Measurements from ENCODE around the gene SOX14.

The SOX14 gene

DNA sequence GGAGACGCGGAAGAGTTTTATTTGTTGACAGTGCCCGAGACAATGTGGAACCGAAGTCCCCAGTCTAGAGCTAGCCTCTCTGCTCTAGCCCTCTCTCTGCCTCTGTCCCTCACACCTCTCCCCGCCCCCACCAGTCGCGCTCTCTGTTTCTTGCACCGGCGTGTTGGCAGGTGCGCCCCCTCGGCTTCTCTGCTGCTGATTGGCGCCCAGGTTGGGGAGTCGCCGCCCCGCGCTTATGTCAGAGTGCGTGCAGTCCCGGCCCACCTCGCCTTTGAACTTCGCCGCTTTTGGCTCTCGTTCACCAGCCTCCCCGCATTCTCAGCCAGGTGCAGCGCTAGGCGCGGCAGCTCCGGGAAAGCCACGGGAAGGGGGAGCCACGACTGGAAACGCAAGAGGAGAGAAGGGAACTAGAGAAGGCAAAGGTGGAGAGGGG is at the start of gene SOX14:
Gene SOX14 (plus strand): TSS at position 315 of the 433 bp plus-strand sequence. CDS start 470 bp downstream, outside the sequence.
- Mint-ChIP-seq H3K4me1 (ENCODE audit: low read depth) (peaks cover 7% of the 10 kb centered on the region), H3K36me3 (no peaks in the 10 kb centered on the region), H3K27me3 (peaks cover 45% of the 10 kb centered on the region), H3K9me3 (ENCODE audit: low read depth) (no peaks in the 10 kb centered on the region), H3K4me3 (peak within 1 kb of the TSS; percentile 5), H3K27ac (no peak within 1 kb of the TSS)

DNA sequence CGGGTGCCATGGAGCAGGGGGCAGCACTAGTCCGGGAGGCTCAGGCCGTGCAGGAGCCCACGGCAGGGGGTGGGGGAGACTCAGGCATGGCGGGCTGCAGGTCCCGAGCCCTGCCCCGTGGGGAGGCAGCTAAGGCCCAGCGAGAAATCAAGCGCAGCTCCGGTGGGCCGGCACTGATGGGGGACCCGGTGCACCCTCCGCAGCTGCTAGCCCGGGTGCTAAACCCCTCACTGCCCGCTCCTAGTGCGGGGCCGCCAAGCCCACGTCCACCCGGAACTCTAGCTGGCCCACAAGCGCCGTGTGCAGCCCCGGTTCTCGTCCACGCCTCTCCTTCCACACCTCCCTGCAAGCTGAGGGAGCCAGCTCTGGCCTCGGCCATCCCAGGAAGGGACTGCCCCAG is 49.6 kb upstream of the SOX14 start:
- H3K4me3 Mint-ChIP-seq: no peak overlapping the region
- no peaks in the 10 kb centered on the region for H3K4me1 Mint-ChIP-seq (ENCODE audit: low read depth)
- H3K27me3 Mint-ChIP-seq: no peaks in the 10 kb centered on the region
- peaks cover 11% of the 10 kb centered on the region for H3K9me3 Mint-ChIP-seq (ENCODE audit: low read depth)
- no peaks in the 10 kb centered on the region for H3K36me3 Mint-ChIP-seq
- no peak overlapping the region for H3K27ac Mint-ChIP-seq

DNA sequence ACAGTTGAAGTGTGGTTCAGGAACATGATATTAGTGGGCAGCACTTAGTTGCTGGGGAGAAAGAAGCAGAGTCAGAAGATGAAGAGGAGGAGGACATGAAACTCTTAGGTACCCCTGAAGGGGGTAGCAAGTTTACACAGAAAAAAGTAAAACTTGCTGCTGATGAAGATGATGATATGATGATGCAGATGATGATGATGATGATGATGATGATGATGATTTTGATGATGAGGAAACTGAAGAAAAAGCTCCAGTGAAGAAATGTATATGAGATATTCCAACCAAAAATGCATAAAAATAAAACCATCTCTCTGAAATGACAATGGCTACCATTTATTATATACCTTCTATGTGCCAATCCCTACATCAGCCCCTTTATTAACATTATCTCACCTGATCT is 39.9 kb upstream of the SOX14 start:
- Mint-ChIP-seq H3K9me3 (ENCODE audit: low read depth) (peaks cover 12% of the 10 kb centered on the region), H3K27me3 (no peaks in the 10 kb centered on the region), H3K36me3 (no peaks in the 10 kb centered on the region), H3K4me3 (no peak overlapping the region), H3K4me1 (ENCODE audit: low read depth) (no peaks in the 10 kb centered on the region), H3K27ac (no peak overlapping the region)

DNA sequence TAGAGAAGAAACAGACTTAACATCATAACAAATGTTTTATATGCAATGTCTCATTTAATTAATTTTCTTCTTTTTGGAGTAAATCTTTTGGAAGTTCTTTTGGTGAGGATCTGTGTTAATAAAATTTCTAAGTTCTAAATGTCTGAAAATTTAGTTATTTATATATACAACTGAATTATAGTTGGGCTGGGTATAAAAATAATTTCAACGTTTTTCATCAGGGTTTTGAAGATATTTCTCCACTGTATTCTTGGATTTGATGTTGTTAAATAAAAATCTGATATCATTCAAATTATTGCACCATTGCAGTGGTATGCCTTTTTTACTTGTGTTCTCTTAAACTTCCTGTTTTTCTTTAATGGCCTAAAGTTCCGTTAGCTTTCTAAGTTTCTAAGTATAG is 26.9 kb upstream of the SOX14 start:
- Mint-ChIP-seq H3K36me3 (no peaks in the 10 kb centered on the region), H3K9me3 (ENCODE audit: low read depth) (peaks cover 12% of the 10 kb centered on the region), H3K27me3 (peaks cover 2% of the 10 kb centered on the region), H3K4me1 (ENCODE audit: low read depth) (no peaks in the 10 kb centered on the region), H3K4me3 (no peak overlapping the region), H3K27ac (no peak overlapping the region)

DNA sequence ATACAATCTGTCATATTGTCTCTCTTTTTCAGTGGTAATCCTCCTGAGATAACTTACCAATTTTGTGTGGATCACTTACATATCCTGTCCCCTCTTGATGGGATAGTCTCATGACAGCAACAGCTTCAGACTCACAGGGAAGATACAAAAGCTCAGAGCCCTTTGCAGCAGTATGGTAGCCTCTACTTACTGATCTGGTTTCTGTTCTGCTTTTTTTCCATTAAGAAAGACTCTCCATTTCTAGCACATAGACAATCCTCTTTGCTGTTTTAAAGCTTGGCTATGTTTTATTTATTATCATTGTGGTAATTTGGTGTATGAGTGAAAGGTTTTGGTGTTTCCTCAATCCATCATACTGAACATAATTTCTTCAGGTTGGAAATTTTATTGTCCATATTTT is 25.4 kb upstream of the SOX14 start:
- peaks cover 2% of the 10 kb centered on the region for H3K27me3 Mint-ChIP-seq
- H3K9me3 Mint-ChIP-seq (ENCODE audit: low read depth): peaks cover 12% of the 10 kb centered on the region
- no peaks in the 10 kb centered on the region for H3K36me3 Mint-ChIP-seq
- H3K4me1 Mint-ChIP-seq (ENCODE audit: low read depth): no peaks in the 10 kb centered on the region
- no peak overlapping the region for H3K4me3 Mint-ChIP-seq
- H3K27ac Mint-ChIP-seq: no peak overlapping the region

DNA sequence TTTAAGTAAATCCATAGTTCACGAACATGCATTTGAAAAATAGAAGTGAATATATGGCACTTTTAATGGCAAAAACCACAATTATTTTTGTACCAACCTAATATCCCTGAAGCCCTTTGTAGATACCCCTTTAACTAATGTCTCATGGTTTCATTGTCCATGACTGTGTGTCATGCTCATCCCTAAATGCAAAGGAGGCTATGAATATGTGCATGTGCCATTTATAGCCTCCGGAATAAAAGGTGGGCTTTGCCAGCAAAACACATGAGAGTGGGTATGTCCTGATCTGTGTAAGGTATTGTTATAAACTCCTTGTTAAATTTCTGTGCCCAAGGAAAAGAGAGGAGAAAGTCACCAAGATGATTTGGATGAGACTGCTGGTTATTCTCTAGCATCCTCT is 20.5 kb upstream of the SOX14 start:
- H3K27me3 Mint-ChIP-seq: peaks cover 9% of the 10 kb centered on the region
- H3K27ac Mint-ChIP-seq: no peak overlapping the region
- no peaks in the 10 kb centered on the region for H3K36me3 Mint-ChIP-seq
- H3K4me3 Mint-ChIP-seq: no peak overlapping the region
- no peaks in the 10 kb centered on the region for H3K4me1 Mint-ChIP-seq (ENCODE audit: low read depth)
- H3K9me3 Mint-ChIP-seq (ENCODE audit: low read depth): peaks cover 6% of the 10 kb centered on the region

DNA sequence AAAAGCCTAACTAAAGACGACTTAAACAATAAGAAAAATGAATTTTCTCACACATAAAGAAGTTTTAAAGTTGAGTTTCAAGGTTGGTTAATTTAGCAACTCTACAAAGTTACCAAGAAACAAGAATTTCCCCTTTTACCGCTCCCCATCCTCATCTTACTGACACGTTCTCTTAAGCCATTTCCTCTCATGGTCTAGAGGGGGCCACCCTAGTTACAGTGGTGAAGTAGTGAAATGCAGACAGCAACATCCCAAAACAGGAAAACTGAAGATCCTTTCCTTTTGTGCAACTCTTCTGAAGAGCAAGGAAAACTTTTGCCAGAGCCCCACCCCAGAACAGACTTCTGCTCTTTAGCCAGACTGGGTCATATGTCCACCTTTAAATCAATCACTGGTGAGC is 17.3 kb upstream of the SOX14 start:
- Mint-ChIP-seq H3K36me3 (no peaks in the 10 kb centered on the region), H3K9me3 (ENCODE audit: low read depth) (peaks cover 6% of the 10 kb centered on the region)

DNA sequence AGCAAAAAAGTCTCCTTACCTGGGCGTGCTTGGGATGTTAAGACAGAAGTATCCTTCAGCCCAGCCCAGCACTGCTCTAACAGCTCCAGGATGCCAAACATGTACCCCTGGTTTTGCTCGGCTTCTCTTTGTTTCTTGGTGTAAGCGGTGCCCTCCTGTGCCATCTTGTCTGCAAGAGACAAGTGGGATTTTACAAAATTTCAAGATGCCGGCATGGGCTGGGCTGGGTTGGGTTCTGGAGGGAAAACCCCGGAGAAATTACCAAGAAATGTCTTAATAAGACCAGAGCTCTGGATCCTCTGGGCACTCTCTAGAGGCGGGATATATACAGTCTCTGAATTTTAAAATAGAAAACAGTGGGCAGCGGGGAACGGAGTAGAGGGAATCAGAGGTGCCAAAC is 4.6 kb upstream of the SOX14 start:
- H3K27me3 Mint-ChIP-seq: peaks cover 35% of the 10 kb centered on the region
- no peak overlapping the region for H3K27ac Mint-ChIP-seq
- peaks cover 5% of the 10 kb centered on the region for H3K4me1 Mint-ChIP-seq (ENCODE audit: low read depth)
- no peak overlapping the region for H3K4me3 Mint-ChIP-seq
- no peaks in the 10 kb centered on the region for H3K36me3 Mint-ChIP-seq
- no peaks in the 10 kb centered on the region for H3K9me3 Mint-ChIP-seq (ENCODE audit: low read depth)

More for the DNA sequence above, 17.3 kb upstream of the SOX14 start:
- peaks cover 9% of the 10 kb centered on the region for H3K27me3 Mint-ChIP-seq
- no peak overlapping the region for H3K4me3 Mint-ChIP-seq
- H3K27ac Mint-ChIP-seq: no peak overlapping the region
- H3K4me1 Mint-ChIP-seq (ENCODE audit: low read depth): no peaks in the 10 kb centered on the region

DNA sequence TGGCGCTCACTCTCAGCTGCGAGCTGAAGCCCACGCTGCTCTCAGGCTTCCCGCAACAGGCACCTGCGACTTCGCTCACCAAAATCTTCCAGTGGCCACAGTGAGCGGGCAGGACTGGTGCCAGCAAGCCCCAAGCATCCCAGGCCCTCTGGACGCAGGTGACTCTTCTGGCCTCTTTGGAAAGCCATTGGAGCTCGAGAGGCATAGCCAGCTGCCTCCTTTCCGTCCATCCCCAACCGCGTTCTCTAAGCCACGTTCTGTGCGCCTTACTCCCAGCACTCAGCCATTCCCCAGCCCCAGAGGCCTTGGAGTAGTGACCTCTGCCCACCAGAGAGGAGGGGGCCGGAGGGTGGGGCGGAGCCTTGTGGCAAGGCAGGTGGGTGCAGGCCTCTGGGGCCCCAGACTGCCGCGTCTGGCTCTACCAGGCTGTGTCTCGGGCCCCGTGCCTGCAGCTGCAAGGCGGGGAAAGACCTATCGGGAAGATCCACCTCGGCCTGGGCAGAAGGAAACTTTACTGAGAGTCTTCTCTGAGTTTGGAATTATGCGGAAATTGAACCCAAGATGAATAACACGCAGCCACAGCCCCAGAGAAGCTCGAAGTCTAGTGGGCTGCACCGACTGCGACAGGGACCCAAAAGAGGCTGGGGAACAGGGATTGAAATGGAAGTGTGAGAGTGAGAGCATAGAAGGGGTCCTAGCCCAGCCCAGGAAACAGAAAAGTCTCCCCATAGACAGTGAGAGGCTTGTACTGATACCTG is 3.6 kb upstream of the SOX14 start:
- Mint-ChIP-seq H3K4me1 (ENCODE audit: low read depth) (peaks cover 5% of the 10 kb centered on the region), H3K27me3 (peaks cover 35% of the 10 kb centered on the region), H3K9me3 (ENCODE audit: low read depth) (no peaks in the 10 kb centered on the region), H3K27ac (no peak overlapping the region), H3K36me3 (no peaks in the 10 kb centered on the region), H3K4me3 (no peak overlapping the region)

DNA sequence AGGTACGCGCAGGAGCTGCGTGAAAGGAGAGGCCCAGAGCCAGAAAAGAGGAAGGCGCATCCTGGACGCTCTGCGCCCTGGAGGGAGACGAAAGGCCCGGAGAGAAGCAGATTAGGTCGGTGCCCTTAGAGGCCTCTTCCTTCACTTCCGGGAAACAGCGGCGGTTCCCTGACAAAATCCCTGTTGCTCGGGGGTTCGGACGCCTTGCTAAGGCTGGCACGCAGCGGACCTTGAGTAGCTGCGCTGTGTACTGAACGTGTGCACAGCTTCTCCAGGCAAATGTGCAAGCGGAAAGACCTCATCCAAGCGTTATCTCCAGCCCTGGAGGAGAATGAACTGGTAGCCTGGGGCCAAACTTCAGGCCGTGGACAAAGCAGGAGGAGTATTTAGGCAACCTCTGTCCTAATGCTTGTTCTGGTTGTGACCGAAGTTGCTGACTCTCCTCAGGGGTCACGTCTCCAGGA is 3.0 kb upstream of the SOX14 start:
- H3K4me3 Mint-ChIP-seq: no peak overlapping the region
- H3K36me3 Mint-ChIP-seq: no peaks in the 10 kb centered on the region
- no peaks in the 10 kb centered on the region for H3K9me3 Mint-ChIP-seq (ENCODE audit: low read depth)
- no peak overlapping the region for H3K27ac Mint-ChIP-seq
- H3K27me3 Mint-ChIP-seq: peaks cover 41% of the 10 kb centered on the region
- peaks cover 5% of the 10 kb centered on the region for H3K4me1 Mint-ChIP-seq (ENCODE audit: low read depth)

DNA sequence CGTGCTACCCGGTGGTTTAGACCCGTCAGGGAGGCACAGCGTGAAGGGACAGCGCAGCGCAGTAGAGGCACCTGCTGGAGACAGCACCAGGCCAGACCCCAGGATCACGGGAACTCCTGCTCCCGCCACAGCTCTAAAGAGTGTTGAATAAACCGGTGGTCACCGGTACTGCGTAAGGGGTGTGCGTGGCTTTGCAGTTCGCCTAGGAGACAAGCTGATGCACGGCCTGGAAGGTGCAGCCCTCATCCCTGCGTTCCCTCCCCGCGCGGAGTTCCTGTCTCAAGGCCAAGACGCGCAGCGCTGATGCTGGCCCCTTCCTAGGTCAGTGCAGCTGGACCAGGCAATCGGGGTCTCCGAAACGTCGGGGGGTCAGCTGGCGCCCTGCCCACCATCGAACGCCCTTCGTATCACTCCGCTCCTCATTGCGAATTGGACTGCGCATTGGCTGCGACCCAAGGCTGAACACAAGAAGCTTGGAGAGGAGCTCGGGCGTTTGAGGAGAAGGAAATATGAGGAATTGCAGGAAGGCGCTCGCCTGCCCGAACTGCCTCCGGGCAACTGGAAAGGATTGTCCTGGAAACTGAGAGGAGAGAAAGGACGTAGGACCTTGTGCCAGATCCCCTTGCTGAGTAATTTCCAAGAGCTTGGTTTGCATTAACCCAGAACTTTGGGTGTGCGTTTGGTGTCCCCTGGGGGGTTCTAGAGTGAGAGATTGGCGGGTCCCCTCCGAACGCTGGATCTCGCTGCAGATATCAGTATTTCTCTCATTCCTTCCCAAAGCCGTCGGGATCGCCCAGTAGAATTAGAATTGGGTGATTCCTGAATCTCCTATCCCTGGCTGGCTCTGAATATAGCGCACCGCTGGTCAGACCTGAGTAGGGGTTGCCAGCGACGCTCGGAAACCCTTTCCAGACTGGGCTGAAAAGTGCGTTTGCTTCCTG is 2.3 kb upstream of the SOX14 start:
- Mint-ChIP-seq H3K4me1 (ENCODE audit: low read depth) (peaks cover 5% of the 10 kb centered on the region), H3K4me3 (no peak overlapping the region), H3K27ac (no peak overlapping the region), H3K27me3 (peaks cover 46% of the 10 kb centered on the region), H3K9me3 (ENCODE audit: low read depth) (no peaks in the 10 kb centered on the region), H3K36me3 (no peaks in the 10 kb centered on the region)

DNA sequence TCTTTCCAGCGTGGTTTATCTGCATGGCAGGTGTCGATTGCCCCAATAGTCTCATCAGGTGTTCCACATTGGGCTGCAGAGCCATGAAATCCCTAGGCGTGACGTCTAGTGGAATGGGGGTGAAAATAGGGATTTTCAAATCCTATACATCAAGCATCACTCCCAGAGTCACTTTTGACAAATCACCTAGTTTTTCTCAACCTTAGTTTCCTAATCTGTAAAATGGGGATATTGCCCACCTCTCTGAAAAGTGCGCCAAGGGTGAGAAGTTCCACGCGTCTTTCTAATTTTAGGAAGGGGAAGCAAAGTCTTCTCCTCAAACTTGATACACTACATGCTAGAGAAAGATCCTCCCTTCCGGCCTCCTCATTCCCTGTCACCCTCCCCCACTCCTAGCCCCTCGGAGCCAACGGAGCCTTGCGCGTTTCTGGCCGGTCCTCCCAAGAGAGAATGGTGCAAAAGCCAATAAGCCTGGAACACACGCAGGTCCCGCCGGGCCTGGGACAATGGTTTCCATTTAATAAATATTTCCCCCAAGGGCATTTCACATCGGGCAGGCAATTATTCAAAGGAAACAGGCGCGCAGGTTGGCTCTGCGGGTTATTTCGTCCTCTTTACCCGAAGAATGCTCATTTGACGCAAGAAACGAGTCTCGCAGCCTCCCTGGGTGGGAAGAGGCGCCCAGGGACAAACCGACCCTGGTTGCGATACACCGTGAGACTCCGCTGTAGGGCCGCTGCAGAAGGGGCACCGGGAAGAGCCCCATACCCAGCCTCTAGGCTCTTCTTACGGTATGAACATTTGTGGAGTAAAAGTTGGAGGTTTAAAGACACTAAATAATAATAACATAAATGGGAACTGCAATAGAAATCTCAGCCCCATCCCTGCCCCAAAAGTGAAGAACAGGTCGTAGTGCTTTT is 1.2 kb upstream of the SOX14 start:
- H3K4me3 Mint-ChIP-seq: no peak overlapping the region
- H3K4me1 Mint-ChIP-seq (ENCODE audit: low read depth): peaks cover 6% of the 10 kb centered on the region
- no peaks in the 10 kb centered on the region for H3K9me3 Mint-ChIP-seq (ENCODE audit: low read depth)
- peaks cover 45% of the 10 kb centered on the region for H3K27me3 Mint-ChIP-seq
- H3K36me3 Mint-ChIP-seq: no peaks in the 10 kb centered on the region
- H3K27ac Mint-ChIP-seq: no peak overlapping the region

DNA sequence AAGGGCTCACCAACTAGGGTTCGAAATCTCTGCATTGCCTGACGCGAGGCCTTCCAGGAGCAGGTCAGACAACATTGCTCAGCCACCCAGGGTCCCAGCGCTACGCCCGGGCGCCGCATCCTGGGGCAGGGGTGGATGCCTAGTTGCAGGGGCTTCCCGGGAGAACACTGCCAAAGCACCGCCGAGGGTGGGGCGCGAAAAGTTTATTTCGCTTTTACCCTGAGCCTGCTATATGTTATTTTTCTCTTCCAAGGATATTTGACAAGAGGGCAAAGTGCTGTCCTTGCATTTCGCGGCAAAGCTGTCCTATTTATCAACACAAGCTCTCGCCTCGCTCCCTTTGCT is 549 bp upstream of the SOX14 start:
- Mint-ChIP-seq H3K27me3 (peaks cover 45% of the 10 kb centered on the region), H3K36me3 (no peaks in the 10 kb centered on the region), H3K4me3 (no peak overlapping the region), H3K4me1 (ENCODE audit: low read depth) (peaks cover 7% of the 10 kb centered on the region), H3K9me3 (ENCODE audit: low read depth) (no peaks in the 10 kb centered on the region), H3K27ac (no peak overlapping the region)

DNA sequence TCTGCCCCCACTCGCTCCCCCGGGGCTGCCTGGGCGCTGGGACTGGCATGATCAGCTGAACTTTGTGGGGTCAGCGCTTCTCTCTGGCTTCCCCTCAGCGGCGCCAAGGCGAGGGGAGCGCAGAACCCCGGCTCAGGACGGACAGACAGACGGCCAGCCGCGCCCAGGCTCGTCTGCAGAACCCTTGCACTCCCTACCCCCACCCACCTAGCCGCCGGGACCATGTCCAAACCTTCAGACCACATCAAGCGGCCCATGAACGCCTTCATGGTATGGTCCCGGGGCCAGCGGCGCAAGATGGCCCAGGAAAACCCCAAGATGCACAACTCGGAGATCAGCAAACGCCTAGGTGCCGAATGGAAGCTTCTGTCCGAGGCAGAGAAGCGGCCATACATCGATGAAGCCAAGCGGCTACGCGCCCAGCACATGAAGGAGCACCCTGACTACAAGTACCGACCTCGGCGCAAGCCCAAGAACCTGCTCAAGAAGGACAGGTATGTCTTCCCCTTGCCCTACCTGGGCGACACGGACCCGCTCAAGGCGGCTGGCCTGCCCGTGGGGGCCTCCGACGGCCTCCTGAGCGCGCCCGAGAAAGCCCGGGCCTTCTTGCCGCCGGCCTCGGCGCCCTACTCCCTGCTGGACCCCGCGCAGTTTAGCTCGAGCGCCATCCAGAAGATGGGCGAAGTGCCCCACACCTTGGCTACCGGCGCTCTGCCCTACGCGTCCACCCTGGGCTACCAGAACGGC is 621 bp downstream of the SOX14 start:
- H3K27me3 Mint-ChIP-seq: peaks cover 47% of the 10 kb centered on the region
- H3K4me3 Mint-ChIP-seq: no peak overlapping the region
- H3K9me3 Mint-ChIP-seq (ENCODE audit: low read depth): no peaks in the 10 kb centered on the region
- H3K4me1 Mint-ChIP-seq (ENCODE audit: low read depth): peaks cover 11% of the 10 kb centered on the region
- H3K36me3 Mint-ChIP-seq: no peaks in the 10 kb centered on the region
- no peak overlapping the region for H3K27ac Mint-ChIP-seq

Measured in activated naive CD8-positive, alpha-beta T cell (primary cell).